Measurements from ENCODE around the gene PDX1. TPM values are rescaled to one million over a fixed set of nuclear protein-coding genes. Genes with fewer than 3 reads are reported as not detected.

PDX1 gene
- total RNA-seq, 2 donors from 2014 or later, result not detected

DNA sequence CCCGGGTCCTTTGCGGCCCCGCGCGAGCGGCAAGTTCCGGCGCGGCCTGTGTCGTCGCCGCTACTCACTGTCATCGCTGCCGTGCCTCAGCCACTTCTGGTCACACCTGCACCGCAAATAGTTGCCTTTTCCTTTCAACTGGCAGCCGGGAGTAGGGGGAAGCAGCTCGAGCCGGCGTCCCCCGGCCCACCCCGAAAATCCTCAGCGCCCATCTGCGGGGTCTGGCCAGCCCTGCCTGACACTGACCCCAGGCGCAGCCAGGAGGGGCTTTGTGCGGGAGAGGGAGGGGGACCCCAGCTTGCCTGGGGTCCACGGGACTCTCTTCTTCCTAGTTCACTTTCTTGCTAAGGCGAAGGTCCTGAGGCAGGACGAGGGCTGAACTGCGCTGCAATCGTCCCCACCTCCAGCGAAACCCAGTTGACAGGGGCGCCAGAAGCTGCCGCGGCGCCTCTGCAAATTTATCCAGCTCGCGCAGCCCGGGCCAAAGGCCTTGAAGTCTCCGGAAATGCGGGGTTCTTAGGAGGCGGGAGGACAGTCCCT lies 1.7 kb downstream of the PDX1 start:
- ATAC-seq (no peak), DNase-seq (no peak)
- intact Hi-C loops (cut with DNase I), result no loop called here

GRCh38 chr13:27921961-27922882 lies 2.4 kb downstream of the PDX1 start:
- intact Hi-C loops (cut with DNase I), result no loop called here
- ATAC-seq (no peak), DNase-seq (no peak)

- intact Hi-C loops (cut with DNase I), result no loop called here
- no peak for ATAC-seq
- no peak for DNase-seq
Measured at GRCh38 chr13:27922883-27923612, 3.2 kb downstream of the PDX1 start.

DNA sequence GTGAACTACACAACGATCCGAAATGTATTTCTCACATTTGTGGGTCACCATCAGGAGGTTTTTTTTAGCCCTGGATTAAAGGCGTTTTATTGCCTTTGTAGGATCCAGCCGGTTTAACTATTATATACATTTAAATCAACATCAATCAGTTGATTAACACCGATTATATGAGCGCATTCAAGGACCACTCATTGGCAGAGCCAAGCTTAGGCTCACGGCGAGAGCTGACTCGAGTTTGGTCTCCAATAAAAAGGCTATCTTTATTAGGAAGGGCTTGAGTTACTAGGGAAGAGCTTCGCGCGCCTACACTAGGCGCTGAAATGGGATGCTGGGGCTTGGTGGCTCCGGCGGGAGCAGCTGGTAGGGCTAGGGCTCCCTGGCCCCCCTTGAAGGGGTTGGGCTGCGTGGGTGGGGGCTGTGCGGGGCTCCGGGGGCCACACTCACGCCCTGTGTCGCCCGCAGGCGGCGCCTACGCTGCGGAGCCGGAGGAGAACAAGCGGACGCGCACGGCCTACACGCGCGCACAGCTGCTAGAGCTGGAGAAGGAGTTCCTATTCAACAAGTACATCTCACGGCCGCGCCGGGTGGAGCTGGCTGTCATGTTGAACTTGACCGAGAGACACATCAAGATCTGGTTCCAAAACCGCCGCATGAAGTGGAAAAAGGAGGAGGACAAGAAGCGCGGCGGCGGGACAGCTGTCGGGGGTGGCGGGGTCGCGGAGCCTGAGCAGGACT lies 4.2 kb downstream of the PDX1 start:
- intact Hi-C loops (cut with DNase I), result no loop called here
- ATAC-seq (no peak), DNase-seq (no peak)

GRCh38 chr13:27924529-27925141 lies 4.8 kb downstream of the PDX1 start:
- intact Hi-C loops (cut with DNase I), result no loop called here
- DNase-seq (no peak), ATAC-seq (no peak)

- intact Hi-C loops (cut with DNase I), result no loop called here
- DNase-seq, result no peak
- ATAC-seq, result no peak
Measured at GRCh38 chr13:27925220-27925991, 5.6 kb downstream of the PDX1 start.

- intact Hi-C loops (cut with DNase I), result no loop called here
Measured at GRCh38 chr13:27926644-27927434, 7.0 kb downstream of the PDX1 start.

GRCh38 chr13:27927444-27928352 lies 7.9 kb downstream of the PDX1 start:
- ATAC-seq, result no peak
- DNase-seq, result no peak
- intact Hi-C loops (cut with DNase I), result no loop called here

More at GRCh38 chr13:27926644-27927434, 7.0 kb downstream of the PDX1 start:
- DNase-seq (no peak), ATAC-seq (no peak)

- ATAC-seq (no peak), DNase-seq (no peak)
- intact Hi-C loops (cut with DNase I), result no loop called here
Measured at GRCh38 chr13:27928353-27928804, 8.6 kb downstream of the PDX1 start.

DNA sequence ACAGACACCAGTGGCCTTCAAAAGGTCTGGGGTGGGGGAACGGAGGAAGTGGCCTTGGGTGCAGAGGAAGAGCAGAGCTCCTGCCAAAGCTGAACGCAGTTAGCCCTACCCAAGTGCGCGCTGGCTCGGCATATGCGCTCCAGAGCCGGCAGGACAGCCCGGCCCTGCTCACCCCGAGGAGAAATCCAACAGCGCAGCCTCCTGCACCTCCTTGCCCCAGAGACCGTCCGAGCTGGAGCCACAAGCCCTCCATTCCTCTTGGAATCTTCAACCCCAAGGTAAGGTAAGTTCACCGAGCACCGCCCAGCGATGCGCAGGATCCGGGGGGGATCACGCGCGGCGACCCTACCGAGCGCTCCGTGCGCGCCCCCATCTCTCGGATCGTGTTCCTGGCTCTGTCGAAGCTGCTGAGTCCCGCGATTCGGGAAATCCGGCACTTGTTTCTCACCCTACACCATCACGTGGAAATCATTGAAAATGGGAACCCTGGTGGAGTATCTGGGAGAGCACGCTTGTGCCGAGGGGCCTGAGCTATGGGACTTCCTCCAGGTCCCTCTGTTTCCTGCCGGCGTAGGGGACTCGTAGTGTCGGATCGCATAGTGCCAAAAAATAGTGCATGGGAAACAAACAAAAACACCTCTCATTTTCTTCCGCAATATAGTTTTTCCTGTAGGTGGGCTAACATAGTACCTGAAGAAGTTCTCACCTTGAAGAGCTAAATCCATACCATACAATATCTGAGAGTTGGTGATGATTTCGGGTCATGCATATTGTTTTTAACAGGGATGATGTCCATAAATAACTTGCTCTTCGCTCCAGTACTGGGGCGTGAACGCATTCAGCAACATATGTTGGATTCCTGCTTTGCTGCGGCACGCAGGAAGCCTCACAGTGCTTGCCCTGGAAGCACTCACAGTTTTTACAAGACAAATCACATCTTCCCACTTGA lies 9.3 kb downstream of the PDX1 start:
- intact Hi-C loops (cut with DNase I), result no loop called here
- no peak for DNase-seq
- no peak for ATAC-seq

- ATAC-seq (no peak), DNase-seq (no peak)
- intact Hi-C loops (cut with DNase I), result no loop called here
Measured at GRCh38 chr13:27929868-27930267, 10.1 kb downstream of the PDX1 start.

- ATAC-seq, result no peak
- DNase-seq, result no peak
- intact Hi-C loops (cut with DNase I), result no loop called here
Measured at GRCh38 chr13:27933118-27933517, 13.3 kb downstream of the PDX1 start.

DNA sequence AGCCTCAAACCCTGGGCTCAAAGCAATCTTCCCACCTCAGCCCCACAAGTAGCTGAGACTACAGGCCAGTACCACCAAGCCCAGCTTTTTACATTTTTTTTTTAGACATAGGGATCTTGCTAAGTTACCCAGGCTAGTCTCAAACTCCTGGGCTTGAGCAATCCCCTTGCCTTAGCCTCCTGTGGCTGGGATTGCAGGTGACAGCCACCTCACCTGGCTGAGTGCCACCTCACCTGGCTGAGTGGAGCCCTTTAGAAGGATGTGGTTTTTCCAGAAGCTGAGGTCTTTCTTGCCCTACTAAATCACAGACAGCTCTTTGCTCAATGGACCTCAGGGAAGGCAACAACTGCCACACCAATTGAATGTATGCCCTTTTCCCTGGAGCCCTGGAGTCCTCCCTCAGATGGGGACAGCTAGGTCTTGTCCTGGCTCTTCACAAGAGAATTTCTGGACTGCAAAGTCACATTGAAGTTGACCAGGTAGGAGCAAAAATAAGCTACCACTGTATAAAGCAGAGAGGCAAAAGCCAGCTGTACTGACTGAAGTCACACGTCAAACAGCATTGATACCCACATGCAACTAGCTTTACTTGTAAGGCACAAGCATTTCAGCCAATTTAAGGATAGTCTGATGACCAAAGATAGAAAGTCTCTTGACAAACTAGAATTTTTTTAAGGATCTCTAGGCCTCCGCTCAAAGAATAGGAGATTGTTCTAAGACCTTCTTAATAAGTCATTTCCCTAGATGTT lies 14.0 kb downstream of the PDX1 start:
- intact Hi-C loops (cut with DNase I), result no loop called here
- DNase-seq (no peak), ATAC-seq (no peak)

- ATAC-seq, result no peak
Measured at GRCh38 chr13:27942972-27943371, 23.2 kb downstream of the PDX1 start.

More at GRCh38 chr13:27942972-27943371, 23.2 kb downstream of the PDX1 start:
- DNase-seq, result no peak
- intact Hi-C loops (cut with DNase I), result no loop called here
